Neural progenitor cell (in vitro differentiated cells): ENCODE data around the gene TLN1. TPM values are rescaled to one million over a fixed set of nuclear protein-coding genes. Genes with fewer than 3 reads are reported as not detected.

Experiments
- DNase-seq: peaks from one replicate; pipeline ENCODE4 v3.0.0-alpha.2; 2016; ENCODE audit warnings: low spot score
- H2AFZ ChIP-seq: fragments of 200-600 bp; sonication (generic); replicated peaks from 2 replicates; pipeline ENCODE4 v1.6.1; 2016; ENCODE audit warnings: antibody characterized with exemption
- H3F3A ChIP-seq: fragments of 200-600 bp; sonication (generic); 2 replicates; pipeline ENCODE4 v1.6.1; 2016; ENCODE audit warnings: antibody characterized with exemption, low read depth
- H3K27ac ChIP-seq: fragments of 200-600 bp; sonication (generic); 2 replicates; pipeline ENCODE4 v1.5.1; 2016; ENCODE audit warnings: mild to moderate bottlenecking
- H3K27me3 ChIP-seq: fragments of 200-600 bp; sonication (generic); 2 replicates; pipeline ENCODE4 v1.6.1; 2016; ENCODE audit warnings: mild to moderate bottlenecking, moderate library complexity
- H3K36me3 ChIP-seq: fragments of 200-600 bp; sonication (generic); 2 replicates; pipeline ENCODE4 v1.5.1; 2016
- H3K4me1 ChIP-seq: fragments of 200-600 bp; sonication (generic); 2 replicates; pipeline ENCODE4 v1.6.1; 2016; ENCODE audit warnings: mixed run types
- H3K4me2 ChIP-seq: fragments of 200-600 bp; sonication (generic); 2 replicates; pipeline ENCODE4 v1.6.1; 2016
- H3K4me3 ChIP-seq: fragments of 200-600 bp; sonication (generic); 2 replicates; pipeline ENCODE4 v1.5.1; 2016
- H3K79me2 ChIP-seq: fragments of 200-600 bp; sonication (generic); 2 replicates; pipeline ENCODE4 v1.6.1; 2016; ENCODE audit warnings: low read depth
- H3K9ac ChIP-seq: fragments of 200-600 bp; sonication (generic); 2 replicates; pipeline ENCODE4 v1.6.1; 2016
- H3K9me3 ChIP-seq: fragments of 200-600 bp; sonication (generic); 2 replicates; pipeline ENCODE4 v1.5.1; 2016; ENCODE audit warnings: low read depth
- H4K20me1 ChIP-seq: fragments of 200-600 bp; sonication (generic); 2 replicates; pipeline ENCODE4 v1.6.1; 2016; ENCODE audit warnings: low read depth
- H3K27ac Mint-ChIP-seq: 3 replicates; pipeline ENCODE4 v1.8.0; 2021; ENCODE audit warnings: mixed read lengths
- H3K27me3 Mint-ChIP-seq: 2 replicates; pipeline ENCODE4 v1.8.0; 2022; ENCODE audit warnings: low read depth, mild to moderate bottlenecking, inconsistent platforms, moderate library complexity, mixed read lengths; ENCODE audit not compliant: insufficient read depth
- H3K36me3 Mint-ChIP-seq: 3 replicates; pipeline ENCODE4 v1.8.0; 2021; ENCODE audit warnings: mixed read lengths
- H3K4me1 Mint-ChIP-seq: 3 replicates; pipeline ENCODE4 v1.8.0; 2021; ENCODE audit warnings: mixed read lengths
- H3K4me3 Mint-ChIP-seq: 3 replicates; pipeline ENCODE4 v1.8.0; 2021; ENCODE audit warnings: mild to moderate bottlenecking, moderate library complexity, mixed read lengths
- H3K9me3 Mint-ChIP-seq: 3 replicates; pipeline ENCODE4 v1.8.0; 2020; ENCODE audit warnings: mixed read lengths
- EZH2 ChIP-seq: fragments of 200-600 bp; sonication (generic); IDR thresholded peaks from 2 replicates; pipeline ENCODE4 v1.6.1; 2017; ENCODE audit warnings: antibody characterized with exemption, mild to moderate bottlenecking, moderate library complexity
- EZH2phosphoT487 ChIP-seq: fragments of 200-600 bp; sonication (generic); IDR thresholded peaks from 2 replicates; pipeline ENCODE4 v1.6.1; 2017; ENCODE audit warnings: antibody characterized with exemption
- total RNA-seq: library from RNA; depleted of rRNA; stranded (reverse); fragments of >200 nt; gene quantifications from 2 replicates; pipeline ENCODE4 v1.2.3, GENCODE V29; 2015; ENCODE audit warnings: low replicate concordance
- TF ChIP-seq, protein P1 (sequence below): fragments of 200-600 bp; sonication (generic); IDR thresholded peaks from 2 replicates; pipeline ENCODE4 v1.5.1; 2017; ENCODE audit warnings: antibody characterized with exemption, mild to moderate bottlenecking

The TLN1 gene
- total RNA-seq, 1 donor from 2014 or later = 36.7 TPM

DNA sequence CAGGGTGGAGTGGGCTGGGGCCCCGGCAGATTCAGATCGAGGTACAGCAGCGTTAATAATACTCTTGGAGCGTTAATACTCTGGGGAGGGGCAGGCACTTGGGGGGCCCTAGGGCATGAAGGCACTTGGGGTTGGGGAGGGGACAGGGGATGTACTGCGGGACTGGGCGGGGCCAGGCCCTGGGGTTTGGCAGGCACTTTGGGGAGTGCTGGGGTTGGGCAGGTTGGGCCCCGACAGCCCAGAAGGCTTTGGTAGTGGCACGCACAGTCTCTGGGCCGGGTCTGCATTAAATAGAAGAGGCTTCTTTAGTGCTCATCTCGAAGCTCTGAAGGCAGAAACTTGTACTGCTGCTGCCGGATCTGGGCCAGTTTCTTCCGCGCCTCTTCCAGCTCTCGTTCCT, 34.5 kb downstream of the TLN1 start:
- Histone ChIP-seq H3F3A (peaks cover 2% of the 10 kb centered on the region), H3K9ac (no peak overlapping the region), H3K27me3 (no peaks in the 10 kb centered on the region), H3K4me3 (no peak overlapping the region), H3K36me3 (no peaks in the 10 kb centered on the region), H3K4me2 (no peak overlapping the region), H3K27ac (no peak overlapping the region), H3K4me1 (no peaks in the 10 kb centered on the region), H2AFZ (no peak overlapping the region), H3K9me3 (no peaks in the 10 kb centered on the region), H3K79me2 (no peaks in the 10 kb centered on the region), H4K20me1 (peaks cover 4% of the 10 kb centered on the region)
- DNase-seq = no peak
- H3K27ac Mint-ChIP-seq = no peak overlapping the region
- peaks cover 3% of the 10 kb centered on the region for H3K27me3 Mint-ChIP-seq
- H3K36me3 Mint-ChIP-seq = peaks cover 11% of the 10 kb centered on the region
- TF ChIP-seq, protein P1, sequence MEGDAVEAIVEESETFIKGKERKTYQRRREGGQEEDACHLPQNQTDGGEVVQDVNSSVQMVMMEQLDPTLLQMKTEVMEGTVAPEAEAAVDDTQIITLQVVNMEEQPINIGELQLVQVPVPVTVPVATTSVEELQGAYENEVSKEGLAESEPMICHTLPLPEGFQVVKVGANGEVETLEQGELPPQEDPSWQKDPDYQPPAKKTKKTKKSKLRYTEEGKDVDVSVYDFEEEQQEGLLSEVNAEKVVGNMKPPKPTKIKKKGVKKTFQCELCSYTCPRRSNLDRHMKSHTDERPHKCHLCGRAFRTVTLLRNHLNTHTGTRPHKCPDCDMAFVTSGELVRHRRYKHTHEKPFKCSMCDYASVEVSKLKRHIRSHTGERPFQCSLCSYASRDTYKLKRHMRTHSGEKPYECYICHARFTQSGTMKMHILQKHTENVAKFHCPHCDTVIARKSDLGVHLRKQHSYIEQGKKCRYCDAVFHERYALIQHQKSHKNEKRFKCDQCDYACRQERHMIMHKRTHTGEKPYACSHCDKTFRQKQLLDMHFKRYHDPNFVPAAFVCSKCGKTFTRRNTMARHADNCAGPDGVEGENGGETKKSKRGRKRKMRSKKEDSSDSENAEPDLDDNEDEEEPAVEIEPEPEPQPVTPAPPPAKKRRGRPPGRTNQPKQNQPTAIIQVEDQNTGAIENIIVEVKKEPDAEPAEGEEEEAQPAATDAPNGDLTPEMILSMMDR = no peak
- no peak for TF ChIP-seq EZH2phosphoT487
- no peak for TF ChIP-seq EZH2
- H3K4me3 Mint-ChIP-seq = no peak overlapping the region
- H3K4me1 Mint-ChIP-seq = no peaks in the 10 kb centered on the region
- no peaks in the 10 kb centered on the region for H3K9me3 Mint-ChIP-seq

DNA sequence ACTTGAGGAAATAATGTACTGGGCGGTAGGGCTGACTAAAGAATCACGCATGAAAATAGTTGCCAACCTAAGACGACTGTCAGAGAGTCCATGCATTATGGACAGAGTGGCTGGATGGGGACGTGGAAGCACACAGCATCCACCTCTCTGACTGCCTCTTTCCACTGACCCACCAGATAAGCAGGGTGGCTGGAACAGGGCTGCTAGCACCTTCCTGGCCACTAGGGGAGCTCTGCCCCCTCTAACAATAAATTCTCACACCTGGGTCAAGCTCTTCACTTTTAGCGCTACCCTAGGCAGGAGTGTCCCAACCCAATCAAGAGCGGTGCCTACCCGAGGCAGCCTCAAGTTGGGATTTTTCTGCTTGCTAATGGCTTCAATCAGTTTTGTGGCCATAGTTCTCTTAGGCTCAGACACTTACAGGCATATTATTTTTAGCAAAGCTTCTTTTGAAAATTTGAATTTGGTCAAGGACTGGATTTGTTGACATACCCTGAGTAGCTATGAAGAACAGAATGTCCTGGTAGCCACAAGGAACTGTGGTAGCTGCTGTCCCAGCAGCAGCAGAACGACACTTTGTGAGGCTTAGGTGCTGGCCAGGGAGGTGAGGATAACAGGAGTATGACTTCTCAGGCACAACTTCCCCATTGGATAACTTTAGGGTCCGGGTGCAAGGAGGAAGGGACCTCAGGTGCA, 35.3 kb downstream of the TLN1 start:
- H3K9me3 Mint-ChIP-seq = no peaks in the 10 kb centered on the region
- Histone ChIP-seq H3K4me1 (no peaks in the 10 kb centered on the region), H3K36me3 (no peaks in the 10 kb centered on the region)

DNA sequence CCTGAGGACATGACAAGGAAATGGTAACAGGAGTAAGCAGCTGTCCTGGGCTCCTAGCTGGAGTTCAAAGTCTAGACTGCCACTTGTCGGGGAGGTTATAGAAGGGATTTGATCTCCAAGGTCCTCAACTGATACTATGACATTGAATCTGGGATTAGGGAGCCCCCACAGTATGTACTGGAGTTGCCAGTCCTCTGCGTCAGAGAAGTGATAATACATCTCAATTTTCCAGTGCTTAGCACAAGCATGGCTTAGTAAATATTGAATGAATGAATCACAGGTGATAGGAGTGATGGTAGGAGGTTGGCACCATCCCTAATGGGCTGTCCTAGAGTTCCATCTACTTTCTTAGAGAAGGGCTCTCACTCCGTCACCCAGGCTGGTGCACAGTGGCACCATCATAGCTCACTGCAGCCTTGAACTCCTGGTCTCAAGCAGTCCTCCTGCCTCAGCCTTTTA, 36.0 kb downstream of the TLN1 start:
- Mint-ChIP-seq H3K4me3 (no peak overlapping the region), H3K36me3 (peaks cover 11% of the 10 kb centered on the region), H3K9me3 (no peaks in the 10 kb centered on the region), H3K27me3 (peaks cover 6% of the 10 kb centered on the region), H3K27ac (no peak overlapping the region), H3K4me1 (peaks cover 10% of the 10 kb centered on the region)
- Histone ChIP-seq H4K20me1 (peaks cover 4% of the 10 kb centered on the region), H3K27ac (no peak overlapping the region), H3K4me1 (peaks cover 4% of the 10 kb centered on the region), H3F3A (peaks cover 16% of the 10 kb centered on the region), H3K79me2 (no peaks in the 10 kb centered on the region), H2AFZ (no peak overlapping the region), H3K4me3 (no peak overlapping the region), H3K9me3 (no peaks in the 10 kb centered on the region), H3K4me2 (no peak overlapping the region), H3K36me3 (no peaks in the 10 kb centered on the region), H3K9ac (no peak overlapping the region), H3K27me3 (no peaks in the 10 kb centered on the region)
- DNase-seq = no peak
- TF ChIP-seq EZH2 = no peak
- TF ChIP-seq EZH2phosphoT487 = no peak
- TF ChIP-seq, protein P1 = no peak

More for the DNA sequence above, 35.3 kb downstream of the TLN1 start:
- Mint-ChIP-seq H3K27me3 (peaks cover 3% of the 10 kb centered on the region), H3K4me3 (no peak overlapping the region), H3K27ac (no peak overlapping the region), H3K36me3 (peaks cover 11% of the 10 kb centered on the region), H3K4me1 (peaks cover 4% of the 10 kb centered on the region)
- Histone ChIP-seq H3K4me3 (no peak overlapping the region), H3F3A (peaks cover 10% of the 10 kb centered on the region), H3K27ac (no peak overlapping the region), H2AFZ (no peak overlapping the region), H3K4me2 (no peak overlapping the region), H4K20me1 (peaks cover 4% of the 10 kb centered on the region), H3K9me3 (no peaks in the 10 kb centered on the region), H3K9ac (no peak overlapping the region), H3K79me2 (no peaks in the 10 kb centered on the region), H3K27me3 (no peaks in the 10 kb centered on the region)
- peak; percentile 70 for DNase-seq
- TF ChIP-seq EZH2phosphoT487 (no peak), EZH2 (no peak)
- TF ChIP-seq, protein P1 = peak; percentile 86
